Measurements from ENCODE around the gene ADORA1. TPM values are rescaled to one million over a fixed set of nuclear protein-coding genes. Genes with fewer than 3 reads are reported as not detected.

Gene ADORA1
- total and polyA plus RNA-seq, 4 donors = 0.33 to 1.1 (median 0.37) TPM

DNA sequence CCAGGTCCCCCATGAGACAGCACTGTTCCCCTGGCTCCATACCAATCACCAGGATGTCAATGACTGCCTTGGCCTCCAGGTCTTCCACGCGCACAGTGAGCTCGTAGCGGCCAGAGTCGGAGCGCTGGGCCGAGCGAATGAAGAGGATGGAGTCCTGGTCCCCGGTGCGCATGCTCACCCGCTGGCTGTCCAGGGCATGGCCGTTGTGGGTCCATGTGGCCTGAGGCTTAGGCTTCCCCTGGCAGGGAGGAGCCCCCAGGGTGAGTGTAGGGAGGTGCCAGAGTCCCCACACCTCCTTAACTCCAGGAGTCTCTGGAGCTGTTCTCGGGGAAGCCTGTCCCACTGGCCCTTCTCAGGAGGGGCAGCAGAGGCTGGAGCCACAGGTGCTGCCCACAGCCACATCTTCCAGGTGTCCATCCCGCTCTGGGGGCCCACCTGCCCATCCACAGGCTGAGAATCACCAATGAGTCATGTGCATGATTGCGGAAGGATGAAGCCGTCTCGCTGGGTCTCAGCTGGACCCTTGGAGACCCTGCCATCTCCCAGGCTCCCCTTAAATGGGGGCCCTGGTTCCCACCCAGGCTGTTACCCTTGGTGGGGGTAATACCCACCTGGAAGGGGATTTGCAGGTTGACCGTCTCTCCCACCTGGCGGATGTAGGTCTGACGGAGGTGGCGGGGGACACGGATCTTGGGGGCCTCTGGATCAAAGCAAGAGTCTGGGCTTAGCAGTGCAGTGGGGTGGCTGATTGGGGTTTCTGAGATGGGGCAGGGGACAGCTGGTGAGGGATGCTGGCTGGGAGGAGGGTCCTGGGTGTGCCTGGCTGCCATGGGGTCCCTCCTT is 44.0 kb downstream of the ADORA1 start:
- H3K27me3 ChIP-seq (ENCODE audit: control insufficient read depth in 4 of 4, insufficient read depth in 4 of 4, low read length in 3 of 4) = no peaks in the 10 kb centered on the region
- H3K4me1 ChIP-seq (ENCODE audit: control insufficient read depth in 4 of 4, insufficient read depth in 4 of 4, low read length in 3 of 4) = no peaks in the 10 kb centered on the region
- H3K9ac ChIP-seq (ENCODE audit: low read depth in 1 of 2, low read length in 2 of 2) = no peak overlapping the region
- no peaks in the 10 kb centered on the region for H3K36me3 ChIP-seq (ENCODE audit: control insufficient read depth in 4 of 4, insufficient read depth in 3 of 4, low read depth in 1 of 4, low read length in 3 of 4)
- no peak overlapping the region for H3K4me3 ChIP-seq (ENCODE audit: low read depth in 1 of 3, low read length in 3 of 3)
- H3K9me3 ChIP-seq (ENCODE audit: control insufficient read depth in 4 of 4, low read length in 3 of 4) = no peaks in the 10 kb centered on the region
- no peak for DNase-seq (ENCODE audit: low spot score)
- TF ChIP-seq GABPA (IDR thresholded peaks at IDR 0.05 in 1 of 2, conservative IDR thresholded peaks at IDR 0.05 in 1 of 2) (no peak), TAF1 (conservative IDR thresholded peaks at IDR 0.05) (no peak), FOXA2 (IDR thresholded peaks at IDR 0.05) (no peak), FOXA1 (IDR thresholded peaks at IDR 0.05) (no peak), RAD21 (IDR thresholded peaks at IDR 0.05) (no peak)
- TF ChIP-seq, protein P1, sequence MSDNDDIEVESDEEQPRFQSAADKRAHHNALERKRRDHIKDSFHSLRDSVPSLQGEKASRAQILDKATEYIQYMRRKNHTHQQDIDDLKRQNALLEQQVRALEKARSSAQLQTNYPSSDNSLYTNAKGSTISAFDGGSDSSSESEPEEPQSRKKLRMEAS (IDR thresholded peaks at IDR 0.05) = no peak
- TF ChIP-seq, protein P2, sequence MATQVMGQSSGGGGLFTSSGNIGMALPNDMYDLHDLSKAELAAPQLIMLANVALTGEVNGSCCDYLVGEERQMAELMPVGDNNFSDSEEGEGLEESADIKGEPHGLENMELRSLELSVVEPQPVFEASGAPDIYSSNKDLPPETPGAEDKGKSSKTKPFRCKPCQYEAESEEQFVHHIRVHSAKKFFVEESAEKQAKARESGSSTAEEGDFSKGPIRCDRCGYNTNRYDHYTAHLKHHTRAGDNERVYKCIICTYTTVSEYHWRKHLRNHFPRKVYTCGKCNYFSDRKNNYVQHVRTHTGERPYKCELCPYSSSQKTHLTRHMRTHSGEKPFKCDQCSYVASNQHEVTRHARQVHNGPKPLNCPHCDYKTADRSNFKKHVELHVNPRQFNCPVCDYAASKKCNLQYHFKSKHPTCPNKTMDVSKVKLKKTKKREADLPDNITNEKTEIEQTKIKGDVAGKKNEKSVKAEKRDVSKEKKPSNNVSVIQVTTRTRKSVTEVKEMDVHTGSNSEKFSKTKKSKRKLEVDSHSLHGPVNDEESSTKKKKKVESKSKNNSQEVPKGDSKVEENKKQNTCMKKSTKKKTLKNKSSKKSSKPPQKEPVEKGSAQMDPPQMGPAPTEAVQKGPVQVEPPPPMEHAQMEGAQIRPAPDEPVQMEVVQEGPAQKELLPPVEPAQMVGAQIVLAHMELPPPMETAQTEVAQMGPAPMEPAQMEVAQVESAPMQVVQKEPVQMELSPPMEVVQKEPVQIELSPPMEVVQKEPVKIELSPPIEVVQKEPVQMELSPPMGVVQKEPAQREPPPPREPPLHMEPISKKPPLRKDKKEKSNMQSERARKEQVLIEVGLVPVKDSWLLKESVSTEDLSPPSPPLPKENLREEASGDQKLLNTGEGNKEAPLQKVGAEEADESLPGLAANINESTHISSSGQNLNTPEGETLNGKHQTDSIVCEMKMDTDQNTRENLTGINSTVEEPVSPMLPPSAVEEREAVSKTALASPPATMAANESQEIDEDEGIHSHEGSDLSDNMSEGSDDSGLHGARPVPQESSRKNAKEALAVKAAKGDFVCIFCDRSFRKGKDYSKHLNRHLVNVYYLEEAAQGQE (IDR thresholded peaks at IDR 0.05) = no peak
- 93% methylated on average over 22 of the region's 22 CpGs for WGBS
- H3K27ac ChIP-seq (ENCODE audit: low read depth in 1 of 2, low read length in 2 of 2) = no peak overlapping the region

DNA sequence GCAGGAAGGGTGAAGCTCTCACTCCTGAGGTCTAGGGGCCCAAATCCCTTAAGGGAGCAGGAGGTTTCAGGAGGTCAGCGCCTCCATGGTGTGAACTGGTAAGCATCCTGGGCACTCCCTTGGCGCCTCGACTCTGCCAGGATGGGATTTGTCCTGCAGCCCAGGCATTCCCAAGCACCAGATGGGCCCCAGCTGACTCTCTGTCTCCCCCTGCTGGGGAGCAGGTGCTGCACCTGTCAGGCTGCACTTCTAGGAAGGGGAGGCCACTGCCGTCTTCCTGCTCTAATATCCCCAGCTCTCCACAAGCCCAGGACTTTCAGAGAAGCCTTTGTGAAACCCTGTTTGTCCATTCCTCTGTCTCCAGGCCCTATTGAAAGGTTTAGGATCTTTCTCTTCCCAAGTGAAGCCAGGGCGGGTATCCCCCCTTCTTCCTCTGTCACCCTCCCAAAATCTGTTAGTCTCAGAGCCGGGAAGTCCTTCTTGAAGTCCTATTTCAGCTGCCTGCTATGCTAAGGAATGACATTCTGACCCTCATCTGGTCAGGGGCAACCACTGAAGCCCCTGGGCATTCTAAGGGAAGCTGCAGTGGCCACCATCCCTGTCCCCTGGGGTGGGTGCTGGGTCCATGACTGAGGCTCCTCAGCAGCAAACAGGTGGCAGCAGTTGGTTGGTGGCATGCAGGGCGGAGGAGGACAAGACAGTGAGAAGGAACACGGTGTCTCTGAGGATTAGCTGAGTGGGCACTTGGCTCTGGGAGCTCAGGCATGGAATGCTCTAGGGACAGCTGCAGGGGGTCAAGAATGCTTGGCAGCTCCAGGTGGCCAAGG is 44.9 kb downstream of the ADORA1 start:
- Histone ChIP-seq H3K27ac (ENCODE audit: low read depth in 1 of 2, low read length in 2 of 2) (no peak overlapping the region), H3K9ac (ENCODE audit: low read depth in 1 of 2, low read length in 2 of 2) (no peak overlapping the region), H3K4me3 (ENCODE audit: low read depth in 1 of 3, low read length in 3 of 3) (no peak overlapping the region), H3K27me3 (ENCODE audit: control insufficient read depth in 4 of 4, insufficient read depth in 4 of 4, low read length in 3 of 4) (no peaks in the 10 kb centered on the region), H3K9me3 (ENCODE audit: control insufficient read depth in 4 of 4, low read length in 3 of 4) (no peaks in the 10 kb centered on the region), H3K36me3 (ENCODE audit: control insufficient read depth in 4 of 4, insufficient read depth in 3 of 4, low read depth in 1 of 4, low read length in 3 of 4) (no peaks in the 10 kb centered on the region), H3K4me1 (ENCODE audit: control insufficient read depth in 4 of 4, insufficient read depth in 4 of 4, low read length in 3 of 4) (no peaks in the 10 kb centered on the region)
- peak; percentile 59 for DNase-seq (ENCODE audit: low spot score)
- peak; percentile 72 to 86 for TF ChIP-seq RAD21 (IDR thresholded peaks at IDR 0.05)
- TF ChIP-seq RXRA (IDR thresholded peaks at IDR 0.05) = no peak
- TF ChIP-seq NR2F2 (IDR thresholded peaks at IDR 0.05) = no peak
- TF ChIP-seq, protein P1 (IDR thresholded peaks at IDR 0.05) = no peak
- TF ChIP-seq, protein P3, sequence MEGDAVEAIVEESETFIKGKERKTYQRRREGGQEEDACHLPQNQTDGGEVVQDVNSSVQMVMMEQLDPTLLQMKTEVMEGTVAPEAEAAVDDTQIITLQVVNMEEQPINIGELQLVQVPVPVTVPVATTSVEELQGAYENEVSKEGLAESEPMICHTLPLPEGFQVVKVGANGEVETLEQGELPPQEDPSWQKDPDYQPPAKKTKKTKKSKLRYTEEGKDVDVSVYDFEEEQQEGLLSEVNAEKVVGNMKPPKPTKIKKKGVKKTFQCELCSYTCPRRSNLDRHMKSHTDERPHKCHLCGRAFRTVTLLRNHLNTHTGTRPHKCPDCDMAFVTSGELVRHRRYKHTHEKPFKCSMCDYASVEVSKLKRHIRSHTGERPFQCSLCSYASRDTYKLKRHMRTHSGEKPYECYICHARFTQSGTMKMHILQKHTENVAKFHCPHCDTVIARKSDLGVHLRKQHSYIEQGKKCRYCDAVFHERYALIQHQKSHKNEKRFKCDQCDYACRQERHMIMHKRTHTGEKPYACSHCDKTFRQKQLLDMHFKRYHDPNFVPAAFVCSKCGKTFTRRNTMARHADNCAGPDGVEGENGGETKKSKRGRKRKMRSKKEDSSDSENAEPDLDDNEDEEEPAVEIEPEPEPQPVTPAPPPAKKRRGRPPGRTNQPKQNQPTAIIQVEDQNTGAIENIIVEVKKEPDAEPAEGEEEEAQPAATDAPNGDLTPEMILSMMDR (IDR thresholded peaks at IDR 0.05; ENCODE audit: low read depth, low read length, missing input control) = peak; percentile 83
- TF ChIP-seq, protein P2 (IDR thresholded peaks at IDR 0.05) = no peak
- WGBS = 58% methylated on average over 8 of the region's 8 CpGs
